ENCODE results near the gene CEP72. TPM values are rescaled to one million over a fixed set of nuclear protein-coding genes. Genes with fewer than 3 reads are reported as not detected.

The CEP72 gene
- total RNA-seq, 1 experiment from 2014 or later: 24.8 TPM

- no peaks in the 10 kb centered on the region for H3K79me1 ChIP-seq (ENCODE audit: insufficient read depth, low read depth, low read length, poor library complexity, severe bottlenecking)
- no peak overlapping the region for H3K14ac ChIP-seq (ENCODE audit: insufficient read depth, low read length)
- H3K4ac ChIP-seq (ENCODE audit: low read depth, low read length): no peak overlapping the region
- H2AK5ac ChIP-seq (ENCODE audit: insufficient read length, low read length): no peak overlapping the region
- H2BK20ac ChIP-seq (ENCODE audit: low read depth, low read length, poor library complexity, severe bottlenecking): no peak overlapping the region
- H4K8ac ChIP-seq (replicated peaks; ENCODE audit: insufficient read length, low read depth, low read length): no peak overlapping the region
- H2BK5ac ChIP-seq (ENCODE audit: insufficient read length, low read length): no peak overlapping the region
- H3T11ph ChIP-seq (ENCODE audit: low read length): no peak overlapping the region
- WGBS (ENCODE audit: extremely low coverage, insufficient read length, low lambda C conversion rate): no CpG with 5 or more reads among the region's 13 CpGs
- no peak overlapping the region for H4K5ac ChIP-seq (ENCODE audit: insufficient read length, low read depth, low read length)
- no peak overlapping the region for H3K4me2 ChIP-seq (ENCODE audit: insufficient read depth, insufficient read length, low read length)
- no peaks in the 10 kb centered on the region for H3K4me1 ChIP-seq (ENCODE audit: insufficient read depth, low read length)
- Mint-ChIP-seq H3K4me1 (no peaks in the 10 kb centered on the region), H3K4me3 (no peak overlapping the region), H3K27me3 (ENCODE audit: low read depth) (no peaks in the 10 kb centered on the region), H3K36me3 (ENCODE audit: insufficient read depth in 1 of 3, low read depth in 3 of 3) (peaks cover 45 to 81% (median 81%) of the 10 kb centered on the region in 3 experiments; a peak in 6 of 7 replicates), H3K27ac (peak overlapping the region in 1 of 3 experiments; percentile 93; a peak in 1 of 7 replicates), H3K9me3 (no peaks in the 10 kb centered on the region)
- no peak overlapping the region for H3K23ac ChIP-seq (ENCODE audit: insufficient read length, low read depth, low read length)
- H3K9me3 ChIP-seq (ENCODE audit: control insufficient read depth, low read depth, low read length): no peaks in the 10 kb centered on the region
- TF ChIP-seq, protein P1, sequence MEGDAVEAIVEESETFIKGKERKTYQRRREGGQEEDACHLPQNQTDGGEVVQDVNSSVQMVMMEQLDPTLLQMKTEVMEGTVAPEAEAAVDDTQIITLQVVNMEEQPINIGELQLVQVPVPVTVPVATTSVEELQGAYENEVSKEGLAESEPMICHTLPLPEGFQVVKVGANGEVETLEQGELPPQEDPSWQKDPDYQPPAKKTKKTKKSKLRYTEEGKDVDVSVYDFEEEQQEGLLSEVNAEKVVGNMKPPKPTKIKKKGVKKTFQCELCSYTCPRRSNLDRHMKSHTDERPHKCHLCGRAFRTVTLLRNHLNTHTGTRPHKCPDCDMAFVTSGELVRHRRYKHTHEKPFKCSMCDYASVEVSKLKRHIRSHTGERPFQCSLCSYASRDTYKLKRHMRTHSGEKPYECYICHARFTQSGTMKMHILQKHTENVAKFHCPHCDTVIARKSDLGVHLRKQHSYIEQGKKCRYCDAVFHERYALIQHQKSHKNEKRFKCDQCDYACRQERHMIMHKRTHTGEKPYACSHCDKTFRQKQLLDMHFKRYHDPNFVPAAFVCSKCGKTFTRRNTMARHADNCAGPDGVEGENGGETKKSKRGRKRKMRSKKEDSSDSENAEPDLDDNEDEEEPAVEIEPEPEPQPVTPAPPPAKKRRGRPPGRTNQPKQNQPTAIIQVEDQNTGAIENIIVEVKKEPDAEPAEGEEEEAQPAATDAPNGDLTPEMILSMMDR (conservative IDR thresholded peaks at IDR 0.05): no peak
- no peak for DNase-seq
- no peak overlapping the region for H2BK120ac ChIP-seq (ENCODE audit: low read depth, low read length, poor library complexity, severe bottlenecking)
- no peaks in the 10 kb centered on the region for H4K20me1 ChIP-seq (ENCODE audit: control insufficient read depth, insufficient read depth, insufficient read length)
- H4K91ac ChIP-seq (ENCODE audit: insufficient read length, low read depth, low read length): no peak overlapping the region
- H3K79me2 ChIP-seq (ENCODE audit: insufficient read depth, low read length): no peaks in the 10 kb centered on the region
- H3K27ac ChIP-seq (ENCODE audit: insufficient read length, low read depth, low read length): no peak overlapping the region
- no peak overlapping the region for H3K18ac ChIP-seq (ENCODE audit: insufficient read length, low read depth, low read length)
- H3K27me3 ChIP-seq (ENCODE audit: insufficient read depth, low read length): no peaks in the 10 kb centered on the region
- H2AFZ ChIP-seq (ENCODE audit: low read length): no peak overlapping the region
- H2BK12ac ChIP-seq (ENCODE audit: insufficient read length, low read depth, low read length): no peak overlapping the region
- H2BK15ac ChIP-seq (ENCODE audit: low read depth, low read length): no peak overlapping the region
- H3K56ac ChIP-seq (ENCODE audit: insufficient read length, low read depth, low read length): no peak overlapping the region
- no peaks in the 10 kb centered on the region for H3K23me2 ChIP-seq (ENCODE audit: insufficient read length, low read depth, low read length, poor library complexity, severe bottlenecking)
- H3K9ac ChIP-seq (ENCODE audit: extremely low read depth, insufficient read length, low read length): no peak overlapping the region
These were observed 11.4 kb downstream of the CEP72 start for GRCh38 chr5:623531-623930.

All from H9 (cell line).